ENCODE measurements around the gene CLPTM1L.

GRCh38 chr5:1354576-1354975 lies 9.7 kb upstream of the CLPTM1L start:
- TF ChIP-seq POLR2A (IDR thresholded peaks at IDR 0.05) (no peak), POLR2AphosphoS5 (IDR thresholded peaks at IDR 0.05) (no peak), EP300 (IDR thresholded peaks at IDR 0.05) (no peak)
- TF ChIP-seq, protein P1, sequence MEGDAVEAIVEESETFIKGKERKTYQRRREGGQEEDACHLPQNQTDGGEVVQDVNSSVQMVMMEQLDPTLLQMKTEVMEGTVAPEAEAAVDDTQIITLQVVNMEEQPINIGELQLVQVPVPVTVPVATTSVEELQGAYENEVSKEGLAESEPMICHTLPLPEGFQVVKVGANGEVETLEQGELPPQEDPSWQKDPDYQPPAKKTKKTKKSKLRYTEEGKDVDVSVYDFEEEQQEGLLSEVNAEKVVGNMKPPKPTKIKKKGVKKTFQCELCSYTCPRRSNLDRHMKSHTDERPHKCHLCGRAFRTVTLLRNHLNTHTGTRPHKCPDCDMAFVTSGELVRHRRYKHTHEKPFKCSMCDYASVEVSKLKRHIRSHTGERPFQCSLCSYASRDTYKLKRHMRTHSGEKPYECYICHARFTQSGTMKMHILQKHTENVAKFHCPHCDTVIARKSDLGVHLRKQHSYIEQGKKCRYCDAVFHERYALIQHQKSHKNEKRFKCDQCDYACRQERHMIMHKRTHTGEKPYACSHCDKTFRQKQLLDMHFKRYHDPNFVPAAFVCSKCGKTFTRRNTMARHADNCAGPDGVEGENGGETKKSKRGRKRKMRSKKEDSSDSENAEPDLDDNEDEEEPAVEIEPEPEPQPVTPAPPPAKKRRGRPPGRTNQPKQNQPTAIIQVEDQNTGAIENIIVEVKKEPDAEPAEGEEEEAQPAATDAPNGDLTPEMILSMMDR (IDR thresholded peaks at IDR 0.05) = no peak

Measured in sigmoid colon (tissue), 4 donors.